GM18520 (cell line): ENCODE data around the gene SMAD6.

ENCODE experiments used
- ATAC-seq: cut with Tn5 transposase; IDR thresholded peaks from one replicate; pipeline ENCODE4 v1.9.1; 2021; ENCODE audit not compliant: unreplicated experiment

Gene SMAD6

GRCh38 chr15:66719471-66719870 is 17.4 kb downstream of the SMAD6 start:
- no peak for ATAC-seq

- no peak for ATAC-seq
Measured at GRCh38 chr15:66720206-66721010, 18.4 kb downstream of the SMAD6 start.

GRCh38 chr15:66721020-66721419 is 19.0 kb downstream of the SMAD6 start:
- no peak for ATAC-seq

GRCh38 chr15:66721501-66721937 is 19.5 kb downstream of the SMAD6 start:
- no peak for ATAC-seq

GRCh38 chr15:66721954-66722353 is 19.9 kb downstream of the SMAD6 start:
- ATAC-seq, result no peak

GRCh38 chr15:66722757-66723540 is 20.9 kb downstream of the SMAD6 start:
- no peak for ATAC-seq

- ATAC-seq, result no peak
Measured at GRCh38 chr15:66723826-66724731, 22.0 kb downstream of the SMAD6 start.

- ATAC-seq, result no peak
Measured at GRCh38 chr15:66724732-66725463, 22.9 kb downstream of the SMAD6 start.

- ATAC-seq, result no peak
Measured at GRCh38 chr15:66725464-66725785, 23.4 kb downstream of the SMAD6 start.

- no peak for ATAC-seq
Measured at GRCh38 chr15:66726386-66726785, 24.4 kb downstream of the SMAD6 start.

- no peak for ATAC-seq
Measured at GRCh38 chr15:66729331-66729951, 27.4 kb downstream of the SMAD6 start.

- no peak for ATAC-seq
Measured at GRCh38 chr15:66730168-66731021, 28.4 kb downstream of the SMAD6 start.

- no peak for ATAC-seq
Measured at GRCh38 chr15:66733976-66734375, 31.9 kb downstream of the SMAD6 start.

GRCh38 chr15:66734961-66735908 is 33.2 kb downstream of the SMAD6 start:
- ATAC-seq, result no peak

GRCh38 chr15:66735909-66736305 is 33.9 kb downstream of the SMAD6 start:
- ATAC-seq, result no peak

- no peak for ATAC-seq
Measured at GRCh38 chr15:66737243-66738010, 35.4 kb downstream of the SMAD6 start.

- no peak for ATAC-seq
Measured at GRCh38 chr15:66738116-66738515, 36.1 kb downstream of the SMAD6 start.
